Glutamatergic neuron (in vitro differentiated cells): ENCODE results near the gene ZNF670. TPM values are rescaled to one million over a fixed set of nuclear protein-coding genes. Genes with fewer than 3 reads are reported as not detected.

Experiments
- DNase-seq: peaks from one replicate; pipeline ENCODE4 v3.0.0; 2022
- H3K27ac Mint-ChIP-seq: one replicate; pipeline ENCODE4 v1.8.0; 2020; ENCODE audit warnings: mild to moderate bottlenecking, mixed read lengths, inconsistent platforms; ENCODE audit not compliant: unreplicated experiment
- H3K27me3 Mint-ChIP-seq: one replicate; pipeline ENCODE4 v1.8.0; 2020; ENCODE audit warnings: mild to moderate bottlenecking, moderate library complexity, mixed read lengths, inconsistent platforms; ENCODE audit not compliant: unreplicated experiment
- H3K36me3 Mint-ChIP-seq: one replicate; pipeline ENCODE4 v1.8.0; 2020; ENCODE audit warnings: mild to moderate bottlenecking, mixed read lengths, inconsistent platforms; ENCODE audit not compliant: unreplicated experiment
- H3K4me1 Mint-ChIP-seq: one replicate; pipeline ENCODE4 v1.8.0; 2020; ENCODE audit warnings: mild to moderate bottlenecking, low read depth, mixed read lengths, inconsistent platforms; ENCODE audit not compliant: unreplicated experiment
- H3K4me3 Mint-ChIP-seq: one replicate; pipeline ENCODE4 v1.8.0; 2020; ENCODE audit warnings: mild to moderate bottlenecking, mixed read lengths, inconsistent platforms; ENCODE audit not compliant: unreplicated experiment
- H3K9me3 Mint-ChIP-seq: one replicate; pipeline ENCODE4 v1.8.0; 2020; ENCODE audit warnings: mild to moderate bottlenecking, moderate library complexity, mixed read lengths, inconsistent platforms; ENCODE audit not compliant: unreplicated experiment
- total RNA-seq: library from RNA; stranded (reverse); fragmentation: NEBNext Ultra II Directional; extraction: Animal tissue kit (Norgen Biotek cat#: 25700); gene quantifications from one replicate; pipeline ENCODE4 v1.2.1, GENCODE V29; 2021; ENCODE audit not compliant: unreplicated experiment
- TF ChIP-seq, protein P1 (sequence below): fragments of 200-600 bp; sonication (generic); IDR thresholded peaks from one replicate; pipeline ENCODE4 v1.5.0; 2021; ENCODE audit not compliant: partially characterized antibody, unreplicated experiment

The ZNF670 gene
- total RNA-seq, 1 donor from 2014 or later, result 10.7 TPM

DNA sequence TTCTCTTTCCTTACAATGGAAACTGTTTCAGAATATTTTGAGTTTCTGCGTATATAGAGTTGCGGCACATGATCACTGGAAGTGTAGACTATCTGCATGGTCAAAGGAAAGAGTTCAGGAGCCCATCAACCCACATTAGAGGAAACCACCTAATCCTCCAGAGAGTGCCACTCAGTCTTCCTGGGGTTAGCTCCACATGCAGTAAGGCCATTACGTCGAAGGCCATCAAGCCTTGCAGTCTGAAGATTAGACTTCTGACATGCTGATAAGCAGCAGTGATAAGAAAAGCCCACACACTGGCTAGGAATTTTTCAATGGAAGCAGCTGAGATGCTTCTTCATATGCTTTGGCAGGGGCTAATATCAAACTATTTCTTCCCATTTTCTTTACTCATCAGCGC, 17.9 kb upstream of the ZNF670 start:
- H3K36me3 Mint-ChIP-seq, result peaks cover 41% of the 10 kb centered on the region
- H3K9me3 Mint-ChIP-seq, result peaks cover 23% of the 10 kb centered on the region
- H3K4me1 Mint-ChIP-seq, result no peaks in the 10 kb centered on the region
- H3K4me3 Mint-ChIP-seq, result no peak overlapping the region
- DNase-seq, result no peak
- TF ChIP-seq, protein P1, sequence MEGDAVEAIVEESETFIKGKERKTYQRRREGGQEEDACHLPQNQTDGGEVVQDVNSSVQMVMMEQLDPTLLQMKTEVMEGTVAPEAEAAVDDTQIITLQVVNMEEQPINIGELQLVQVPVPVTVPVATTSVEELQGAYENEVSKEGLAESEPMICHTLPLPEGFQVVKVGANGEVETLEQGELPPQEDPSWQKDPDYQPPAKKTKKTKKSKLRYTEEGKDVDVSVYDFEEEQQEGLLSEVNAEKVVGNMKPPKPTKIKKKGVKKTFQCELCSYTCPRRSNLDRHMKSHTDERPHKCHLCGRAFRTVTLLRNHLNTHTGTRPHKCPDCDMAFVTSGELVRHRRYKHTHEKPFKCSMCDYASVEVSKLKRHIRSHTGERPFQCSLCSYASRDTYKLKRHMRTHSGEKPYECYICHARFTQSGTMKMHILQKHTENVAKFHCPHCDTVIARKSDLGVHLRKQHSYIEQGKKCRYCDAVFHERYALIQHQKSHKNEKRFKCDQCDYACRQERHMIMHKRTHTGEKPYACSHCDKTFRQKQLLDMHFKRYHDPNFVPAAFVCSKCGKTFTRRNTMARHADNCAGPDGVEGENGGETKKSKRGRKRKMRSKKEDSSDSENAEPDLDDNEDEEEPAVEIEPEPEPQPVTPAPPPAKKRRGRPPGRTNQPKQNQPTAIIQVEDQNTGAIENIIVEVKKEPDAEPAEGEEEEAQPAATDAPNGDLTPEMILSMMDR, result no peak
- H3K27me3 Mint-ChIP-seq, result peaks cover 3% of the 10 kb centered on the region
- no peak overlapping the region for H3K27ac Mint-ChIP-seq

DNA sequence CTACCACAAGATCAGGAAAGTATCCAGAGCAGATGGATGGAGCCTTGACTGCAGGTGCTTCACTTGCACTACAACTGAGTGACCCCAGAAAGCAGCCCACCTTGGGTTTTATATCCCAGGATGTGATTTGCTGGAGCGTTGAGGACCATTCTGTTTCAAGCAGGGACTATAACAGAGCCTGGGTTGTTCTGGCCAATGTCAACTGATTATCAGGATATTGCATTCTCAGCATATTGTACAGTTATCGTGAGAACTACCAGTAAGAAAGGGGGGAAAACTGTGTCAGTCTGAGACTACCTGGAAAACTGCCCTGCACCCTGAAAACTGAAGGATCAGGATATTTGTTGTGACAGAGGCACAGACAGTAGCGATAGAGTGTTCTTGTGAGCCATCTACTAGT, 17.5 kb upstream of the ZNF670 start:
- TF ChIP-seq, protein P1, result no peak
- Mint-ChIP-seq H3K27ac (no peak overlapping the region), H3K27me3 (peaks cover 3% of the 10 kb centered on the region), H3K36me3 (peaks cover 37% of the 10 kb centered on the region), H3K9me3 (peaks cover 22% of the 10 kb centered on the region), H3K4me1 (no peaks in the 10 kb centered on the region), H3K4me3 (no peak overlapping the region)
- no peak for DNase-seq

DNA sequence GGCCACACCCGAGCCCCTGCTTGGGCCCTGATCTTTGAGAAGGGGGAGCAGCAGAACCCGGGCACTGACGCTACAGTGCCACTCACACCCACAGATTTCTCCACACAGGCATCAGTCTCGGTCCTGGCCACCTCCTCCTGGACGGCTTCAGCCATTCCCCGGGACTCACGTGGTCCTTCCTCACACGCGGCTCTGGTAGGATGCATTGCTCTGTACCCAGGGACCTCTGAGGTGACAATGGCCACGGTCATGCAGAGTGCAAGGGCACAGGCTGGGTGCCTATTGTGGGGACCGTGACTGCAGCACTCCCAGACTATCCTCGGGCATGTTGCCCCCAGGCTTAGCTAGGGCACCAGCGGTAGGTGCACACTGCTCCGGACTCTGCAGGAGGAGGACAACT, 11.8 kb upstream of the ZNF670 start:
- Mint-ChIP-seq H3K4me1 (no peaks in the 10 kb centered on the region), H3K4me3 (no peak overlapping the region)

DNA sequence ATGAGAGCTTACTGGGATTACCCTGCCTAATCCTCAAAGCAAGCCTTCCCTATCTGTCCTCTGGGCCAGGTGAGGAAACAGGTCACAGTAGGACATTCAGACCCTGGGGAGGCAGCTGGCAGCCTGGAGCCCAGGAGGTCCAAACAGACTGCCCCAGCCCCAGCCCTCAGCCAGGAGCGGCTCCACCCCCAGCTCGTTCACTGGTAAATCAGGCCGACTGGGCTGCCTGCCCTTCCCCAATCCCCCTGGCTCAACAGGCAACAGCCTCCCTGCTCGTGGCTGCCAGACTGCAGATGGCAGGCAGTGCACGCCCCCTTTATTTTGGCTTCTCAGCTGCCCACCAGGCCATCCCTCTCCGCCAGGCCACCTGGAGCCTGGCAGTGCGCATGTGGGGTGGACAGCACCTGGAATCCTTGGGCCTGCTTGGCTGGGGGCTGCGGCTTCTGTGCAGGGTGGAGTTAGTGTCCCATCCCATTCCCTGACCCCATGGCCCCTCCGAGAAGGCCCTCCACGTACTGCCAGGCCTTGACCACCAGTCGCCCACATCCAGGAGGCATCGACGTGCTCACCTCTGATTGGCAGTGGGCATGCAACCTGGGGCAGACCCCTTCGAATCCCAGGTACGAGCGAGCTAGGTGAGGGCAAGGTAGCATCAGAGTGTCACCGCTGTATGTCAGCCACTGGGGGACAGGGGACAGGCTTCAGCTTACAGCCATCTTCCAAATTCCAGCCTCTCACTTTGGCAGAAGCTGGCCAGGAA, 11.2 kb upstream of the ZNF670 start:
- Mint-ChIP-seq H3K27ac (no peak overlapping the region), H3K9me3 (no peaks in the 10 kb centered on the region), H3K4me1 (no peaks in the 10 kb centered on the region), H3K27me3 (peaks cover 1% of the 10 kb centered on the region), H3K4me3 (no peak overlapping the region), H3K36me3 (no peaks in the 10 kb centered on the region)
- TF ChIP-seq, protein P1, result no peak
- DNase-seq, result no peak

More for the DNA sequence above, 11.8 kb upstream of the ZNF670 start:
- no peaks in the 10 kb centered on the region for H3K36me3 Mint-ChIP-seq
- TF ChIP-seq, protein P1, result no peak
- DNase-seq, result no peak
- peaks cover 1% of the 10 kb centered on the region for H3K27me3 Mint-ChIP-seq
- no peak overlapping the region for H3K27ac Mint-ChIP-seq
- H3K9me3 Mint-ChIP-seq, result no peaks in the 10 kb centered on the region

DNA sequence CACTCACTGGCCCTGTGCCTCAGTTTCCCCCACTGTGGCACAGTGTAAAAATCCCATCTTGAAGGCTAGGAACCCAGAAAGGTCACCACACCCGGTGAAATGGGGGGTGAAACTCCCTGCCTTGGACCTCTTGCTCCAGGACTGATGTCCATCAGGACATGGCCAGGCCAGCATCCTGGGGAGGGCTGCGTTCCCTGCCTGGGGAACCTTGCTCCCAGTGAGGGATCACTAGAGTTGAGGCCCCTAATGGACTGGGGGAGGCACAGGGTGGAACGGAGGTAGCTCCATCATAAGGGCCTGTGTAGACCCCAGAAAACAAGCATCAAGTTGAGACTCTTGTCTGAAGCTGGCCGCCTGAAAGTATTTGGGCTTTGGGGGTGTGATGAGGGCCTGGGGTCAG, 10.4 kb upstream of the ZNF670 start:
- Mint-ChIP-seq H3K27me3 (peaks cover 4% of the 10 kb centered on the region), H3K4me1 (no peaks in the 10 kb centered on the region), H3K9me3 (no peaks in the 10 kb centered on the region), H3K36me3 (peaks cover 3% of the 10 kb centered on the region), H3K27ac (no peak overlapping the region), H3K4me3 (no peak overlapping the region)
- TF ChIP-seq, protein P1, result no peak
- no peak for DNase-seq
